CD4-positive, alpha-beta T cell treated with Interleukin-12 subunit alpha and Interleukin-12 subunit beta, for 1 hour (primary cell): Measurements from ENCODE around the gene GPR146.
A peak's percentile ranks its signal among the peaks of the same experiment; 100 is the strongest.

Experiments used
- DNase-seq: peaks from one replicate; pipeline ENCODE4 v3.0.0-alpha.2; 2020

Gene GPR146

GRCh38 chr7:1012004-1012715 is 32.2 kb upstream of the GPR146 start:
- DNase-seq: no peak

- no peak for DNase-seq
Measured at GRCh38 chr7:1012716-1013095, 31.6 kb upstream of the GPR146 start.

- no peak for DNase-seq
Measured at GRCh38 chr7:1013581-1013980, 30.8 kb upstream of the GPR146 start.

GRCh38 chr7:1014681-1015080 is 29.7 kb upstream of the GPR146 start:
- DNase-seq: no peak

GRCh38 chr7:1015196-1016121 is 28.9 kb upstream of the GPR146 start:
- DNase-seq: no peak

GRCh38 chr7:1016577-1017531 is 27.5 kb upstream of the GPR146 start:
- DNase-seq: no peak

GRCh38 chr7:1017586-1018333 is 26.6 kb upstream of the GPR146 start:
- no peak for DNase-seq

GRCh38 chr7:1018334-1018695 is 26.0 kb upstream of the GPR146 start:
- DNase-seq: no peak

- no peak for DNase-seq
Measured at GRCh38 chr7:1019255-1019785, 25.0 kb upstream of the GPR146 start.

GRCh38 chr7:1019789-1020610 is 24.3 kb upstream of the GPR146 start:
- DNase-seq: no peak

GRCh38 chr7:1020849-1021251 is 23.5 kb upstream of the GPR146 start:
- peak; percentile 27 for DNase-seq

- no peak for DNase-seq
Measured at GRCh38 chr7:1021366-1021765, 23.0 kb upstream of the GPR146 start.

GRCh38 chr7:1021931-1022330 is 22.4 kb upstream of the GPR146 start:
- no peak for DNase-seq

GRCh38 chr7:1022356-1022755 is 22.0 kb upstream of the GPR146 start:
- no peak for DNase-seq

GRCh38 chr7:1022801-1023465 is 21.4 kb upstream of the GPR146 start:
- no peak for DNase-seq

- DNase-seq: no peak
Measured at GRCh38 chr7:1024331-1024841, 20.0 kb upstream of the GPR146 start.

GRCh38 chr7:1024876-1025742 is 19.2 kb upstream of the GPR146 start:
- DNase-seq: no peak

GRCh38 chr7:1025743-1026581 is 18.4 kb upstream of the GPR146 start:
- no peak for DNase-seq
